PC-3 (cell line): ENCODE results near the gene SUPT7L.

Source experiments
- EZH2 ChIP-seq: fragments of 300-600 bp; sonication (generic); IDR thresholded peaks from one replicate; pipeline ENCODE4 v1.6.1; 2017; ENCODE audit warnings: antibody characterized with exemption, mild to moderate bottlenecking, low read length; ENCODE audit not compliant: unreplicated experiment
- TF ChIP-seq, protein P1 (sequence below): fragments of 300-600 bp; sonication (generic); conservative IDR thresholded peaks from 2 replicates; pipeline ENCODE4 v1.5.1; 2017; ENCODE audit warnings: antibody characterized with exemption, low read depth, mild to moderate bottlenecking, low read length

- TF ChIP-seq, protein P1, sequence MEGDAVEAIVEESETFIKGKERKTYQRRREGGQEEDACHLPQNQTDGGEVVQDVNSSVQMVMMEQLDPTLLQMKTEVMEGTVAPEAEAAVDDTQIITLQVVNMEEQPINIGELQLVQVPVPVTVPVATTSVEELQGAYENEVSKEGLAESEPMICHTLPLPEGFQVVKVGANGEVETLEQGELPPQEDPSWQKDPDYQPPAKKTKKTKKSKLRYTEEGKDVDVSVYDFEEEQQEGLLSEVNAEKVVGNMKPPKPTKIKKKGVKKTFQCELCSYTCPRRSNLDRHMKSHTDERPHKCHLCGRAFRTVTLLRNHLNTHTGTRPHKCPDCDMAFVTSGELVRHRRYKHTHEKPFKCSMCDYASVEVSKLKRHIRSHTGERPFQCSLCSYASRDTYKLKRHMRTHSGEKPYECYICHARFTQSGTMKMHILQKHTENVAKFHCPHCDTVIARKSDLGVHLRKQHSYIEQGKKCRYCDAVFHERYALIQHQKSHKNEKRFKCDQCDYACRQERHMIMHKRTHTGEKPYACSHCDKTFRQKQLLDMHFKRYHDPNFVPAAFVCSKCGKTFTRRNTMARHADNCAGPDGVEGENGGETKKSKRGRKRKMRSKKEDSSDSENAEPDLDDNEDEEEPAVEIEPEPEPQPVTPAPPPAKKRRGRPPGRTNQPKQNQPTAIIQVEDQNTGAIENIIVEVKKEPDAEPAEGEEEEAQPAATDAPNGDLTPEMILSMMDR = no peak
- TF ChIP-seq EZH2 = no peak
These were observed 49.4 kb downstream of the SUPT7L start for GRCh38 chr2:27613985-27614384.
